SH-SY5Y (cell line): ENCODE results near the gene MMAB.

Experiments
- GATA2 ChIP-seq: IDR thresholded peaks from 2 replicates; pipeline ENCODE4 v1.6.1; 2011; ENCODE audit warnings: mild to moderate bottlenecking, low read depth, low read length
- GATA3 ChIP-seq: IDR thresholded peaks from 2 replicates; pipeline ENCODE4 v1.6.1; 2011; ENCODE audit warnings: low read depth, mild to moderate bottlenecking, low read length, moderate library complexity

- no peak for TF ChIP-seq GATA2
- TF ChIP-seq GATA3: no peak
These were observed 12.2 kb downstream of the MMAB start for GRCh38 chr12:109560867-109561710.
